Vagina (tissue), 2 donors: Measurements from ENCODE around the gene ANO2. TPM values are rescaled to one million over a fixed set of nuclear protein-coding genes. Genes with fewer than 3 reads are reported as not detected.

Source experiments
- DNase-seq, 2 donors: peaks; one replicate each; pipeline ENCODE4 v3.0.0-alpha.2; 2017; ENCODE audit errors: extremely low spot score in 2 of 2
- H3K27ac ChIP-seq: fragments of 200-600 bp; sonication (generic); one replicate; pipeline ENCODE4 v1.5.1; 2019
- H3K27me3 ChIP-seq: fragments of 200-600 bp; sonication (generic); one replicate; pipeline ENCODE4 v1.5.1; 2019
- H3K36me3 ChIP-seq, 2 donors: fragments of 200-600 bp; sonication (generic); one replicate each; pipeline ENCODE4 v1.5.1; 2017 to 2019
- H3K4me1 ChIP-seq: fragments of 200-600 bp; sonication (generic); one replicate; pipeline ENCODE4 v1.5.1; 2019
- H3K4me3 ChIP-seq, 2 donors: fragments of 200-600 bp; sonication (generic); 1 replicate in 1 of 2; 2 replicates in 1 of 2; pipeline ENCODE4 v1.5.1; 2016 to 2019
- H3K9me3 ChIP-seq: fragments of 200-600 bp; sonication (generic); one replicate; pipeline ENCODE4 v1.5.1; 2019
- CTCF ChIP-seq, 3 experiments: fragments of 450-650 bp in 2 of 3; fragments of 200-600 bp in 1 of 3; sonication (generic) in 1 of 3; IDR thresholded peaks; one replicate each; pipeline ENCODE4 v1.5.1; 2017 to 2019; ENCODE audit warnings: antibody characterized with exemption in 3 of 3, mild to moderate bottlenecking in 2 of 3, moderate library complexity in 2 of 3
- POLR2A ChIP-seq, 2 donors: fragments of 450-650 bp; IDR thresholded peaks; one replicate each; pipeline ENCODE4 v1.6.1; 2017; ENCODE audit warnings: antibody characterized with exemption in 2 of 2, mild to moderate bottlenecking in 2 of 2, moderate library complexity in 2 of 2
- POLR2AphosphoS5 ChIP-seq, 2 donors: sonication (generic); formaldehyde crosslinking; IDR thresholded peaks; one replicate each; pipeline ENCODE4 v1.9.0; 2017; ENCODE audit warnings: antibody characterized with exemption in 2 of 2, mild to moderate bottlenecking in 2 of 2, low read depth in 1 of 2; ENCODE audit not compliant: insufficient read depth in 1 of 2
- intact Hi-C: fragments of 100-400 bp; cut with DNase I; formaldehyde crosslinking; loops from one replicate; pipeline ENCODE4 v1.15.1; 2023
- total RNA-seq: library from RNA; depleted of rRNA; stranded (reverse); fragments of >200 nt; gene quantifications from one replicate; pipeline ENCODE4 v1.2.3, GENCODE V29; 2016

The ANO2 gene
- total RNA-seq, 1 donor from 2014 or later, result 18.7 TPM

- Histone ChIP-seq H3K36me3 (peaks cover 0 to 4% of the 10 kb centered on the region in 2 donors), H3K4me3 (no peak overlapping the region), H3K9me3 (no peaks in the 10 kb centered on the region), H3K4me1 (no peaks in the 10 kb centered on the region), H3K27ac (no peak overlapping the region), H3K27me3 (no peaks in the 10 kb centered on the region)
- intact Hi-C loops, result loop anchor here (10.0 kb wide), 1 partner anchor 47 kb away; no protein-coding TSS in a partner anchor
- no peak for DNase-seq
- TF ChIP-seq POLR2AphosphoS5 (IDR thresholded peaks at IDR 0.05; ENCODE audit: insufficient read depth in 1 of 2, low read depth in 1 of 2) (no peak), CTCF (IDR thresholded peaks at IDR 0.05) (no peak), POLR2A (IDR thresholded peaks at IDR 0.05) (no peak)
Measured at GRCh38 chr12:5987573-5987972, 42.5 kb upstream of the ANO2 start.

GRCh38 chr12:5985471-5985870, 40.4 kb upstream of the ANO2 start:
- Histone ChIP-seq H3K9me3 (no peaks in the 10 kb centered on the region), H3K27me3 (no peaks in the 10 kb centered on the region), H3K4me1 (no peaks in the 10 kb centered on the region), H3K4me3 (no peak overlapping the region), H3K27ac (no peak overlapping the region), H3K36me3 (no peaks in the 10 kb centered on the region)
- no peak for DNase-seq
- intact Hi-C loops, result loop anchor here (10.0 kb wide), 1 partner anchor 49 kb away; no protein-coding TSS in a partner anchor
- no peak for TF ChIP-seq CTCF (IDR thresholded peaks at IDR 0.05)

GRCh38 chr12:5984873-5985272, 39.8 kb upstream of the ANO2 start:
- Histone ChIP-seq H3K27me3 (no peaks in the 10 kb centered on the region), H3K9me3 (no peaks in the 10 kb centered on the region), H3K4me1 (no peaks in the 10 kb centered on the region), H3K4me3 (no peak overlapping the region), H3K36me3 (no peaks in the 10 kb centered on the region), H3K27ac (no peak overlapping the region)
- intact Hi-C loops, result loop anchor here (10.0 kb wide), 1 partner anchor 50 kb away; no protein-coding TSS in a partner anchor
- no peak for DNase-seq
- TF ChIP-seq POLR2A (IDR thresholded peaks at IDR 0.05) (no peak), POLR2AphosphoS5 (IDR thresholded peaks at IDR 0.05; ENCODE audit: insufficient read depth in 1 of 2, low read depth in 1 of 2) (no peak), CTCF (IDR thresholded peaks at IDR 0.05) (no peak)

- Histone ChIP-seq H3K27ac (no peak overlapping the region), H3K4me3 (no peak overlapping the region), H3K36me3 (no peaks in the 10 kb centered on the region), H3K4me1 (no peaks in the 10 kb centered on the region), H3K27me3 (no peaks in the 10 kb centered on the region), H3K9me3 (no peaks in the 10 kb centered on the region)
- DNase-seq, result no peak
- TF ChIP-seq POLR2AphosphoS5 (IDR thresholded peaks at IDR 0.05; ENCODE audit: insufficient read depth in 1 of 2, low read depth in 1 of 2) (no peak), POLR2A (IDR thresholded peaks at IDR 0.05) (no peak), CTCF (IDR thresholded peaks at IDR 0.05) (no peak)
- intact Hi-C loops, result loop anchor here (10.0 kb wide), 1 partner anchor 53 kb away; no protein-coding TSS in a partner anchor
Measured at GRCh38 chr12:5982106-5982505, 37.0 kb upstream of the ANO2 start.

- H3K4me1 ChIP-seq, result no peaks in the 10 kb centered on the region
- intact Hi-C loops, result no loop called here
- no peak overlapping the region for H3K27ac ChIP-seq
- DNase-seq, result peak in 1 of 2 donors; percentile 16
- no peaks in the 10 kb centered on the region for H3K27me3 ChIP-seq
- TF ChIP-seq POLR2AphosphoS5 (IDR thresholded peaks at IDR 0.05; ENCODE audit: insufficient read depth in 1 of 2, low read depth in 1 of 2), result no peak
- TF ChIP-seq CTCF (IDR thresholded peaks at IDR 0.05), result no peak
- TF ChIP-seq POLR2A (IDR thresholded peaks at IDR 0.05), result no peak
- H3K36me3 ChIP-seq, result no peaks in the 10 kb centered on the region
- no peak overlapping the region for H3K4me3 ChIP-seq
- no peaks in the 10 kb centered on the region for H3K9me3 ChIP-seq
Measured at GRCh38 chr12:5977556-5977955, 32.5 kb upstream of the ANO2 start.
